Fibroblast of skin of scalp (primary cell): Measurements from ENCODE around the gene CLEC18B. TPM values are rescaled to one million over a fixed set of nuclear protein-coding genes. Genes with fewer than 3 reads are reported as not detected.
"Not testable (repeated sequence)": the region's sequence is repeated elsewhere in the genome, so short reads cannot be mapped to it uniquely, and the experiment has no call there.

Experiments
- DNase-seq: peaks from one replicate; pipeline ENCODE4 v3.0.0-alpha.2; 2013
- polyA plus RNA-seq, 2 experiments: library from polyadenylated mRNA; unstranded; fragments of 120-200 nt; gene quantifications; one replicate each; pipeline ENCODE4 v1.2.1, GENCODE V29; 2013; ENCODE audit not compliant: insufficient read length in 2 of 2

Gene CLEC18B
- 0.14 TPM for polyA plus RNA-seq (2013, experiment 1 of 2; ENCODE audit: insufficient read length)
- polyA plus RNA-seq (2013, experiment 2 of 2; ENCODE audit: insufficient read length), result 0.99 TPM

DNA sequence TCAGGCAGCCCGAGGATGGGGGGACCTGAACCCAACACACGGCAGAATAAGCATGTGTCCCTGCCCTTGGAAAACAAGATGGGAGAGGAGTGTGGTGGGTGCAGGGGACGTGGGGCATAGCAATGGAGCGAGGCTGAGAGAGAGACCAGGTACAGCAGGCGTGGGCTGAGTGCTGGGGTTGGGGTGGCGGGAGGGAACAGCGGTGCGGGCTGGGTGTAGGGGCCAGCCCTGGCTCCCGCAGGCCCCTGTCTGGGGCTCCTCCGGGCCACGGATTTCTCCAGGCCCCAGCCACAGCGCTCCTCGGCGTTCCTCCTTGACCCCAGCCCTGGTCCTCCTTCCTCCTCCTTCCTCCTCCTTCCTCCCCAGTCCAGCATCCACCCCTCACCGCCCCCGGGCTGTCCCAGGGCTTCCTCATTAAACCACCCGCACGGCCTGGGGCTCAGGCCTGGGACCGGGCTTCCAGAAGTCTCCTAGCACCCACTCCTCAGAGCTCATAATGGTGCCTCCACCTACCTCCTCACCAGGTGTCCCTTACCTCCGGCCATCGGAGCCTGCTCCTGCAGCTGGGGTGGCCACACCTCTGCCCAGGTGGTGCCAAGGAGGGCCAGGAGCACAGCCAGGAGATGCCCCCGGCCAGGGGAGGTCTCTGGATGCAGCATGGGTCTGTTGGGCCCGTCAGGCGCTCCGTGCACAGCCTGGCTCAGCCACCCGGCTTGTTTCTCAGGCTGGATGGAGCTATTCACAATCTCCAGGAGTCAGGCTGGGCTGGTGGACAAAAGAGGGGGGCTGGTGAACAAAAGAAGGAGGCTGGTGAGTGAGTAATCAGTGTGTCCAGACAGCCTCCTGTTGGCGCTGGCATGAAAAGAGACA lies at the start of gene CLEC18B:
Gene CLEC18B, minus strand, starts transcription at position 867 of the 870 bp plus-strand sequence. Its CDS starts 208 bp downstream, at position 659.
- not testable (repeated sequence) for DNase-seq

- no peak for DNase-seq
Observed at GRCh38 chr16:74469946-74470478, 48.7 kb upstream of the CLEC18B start.

DNA sequence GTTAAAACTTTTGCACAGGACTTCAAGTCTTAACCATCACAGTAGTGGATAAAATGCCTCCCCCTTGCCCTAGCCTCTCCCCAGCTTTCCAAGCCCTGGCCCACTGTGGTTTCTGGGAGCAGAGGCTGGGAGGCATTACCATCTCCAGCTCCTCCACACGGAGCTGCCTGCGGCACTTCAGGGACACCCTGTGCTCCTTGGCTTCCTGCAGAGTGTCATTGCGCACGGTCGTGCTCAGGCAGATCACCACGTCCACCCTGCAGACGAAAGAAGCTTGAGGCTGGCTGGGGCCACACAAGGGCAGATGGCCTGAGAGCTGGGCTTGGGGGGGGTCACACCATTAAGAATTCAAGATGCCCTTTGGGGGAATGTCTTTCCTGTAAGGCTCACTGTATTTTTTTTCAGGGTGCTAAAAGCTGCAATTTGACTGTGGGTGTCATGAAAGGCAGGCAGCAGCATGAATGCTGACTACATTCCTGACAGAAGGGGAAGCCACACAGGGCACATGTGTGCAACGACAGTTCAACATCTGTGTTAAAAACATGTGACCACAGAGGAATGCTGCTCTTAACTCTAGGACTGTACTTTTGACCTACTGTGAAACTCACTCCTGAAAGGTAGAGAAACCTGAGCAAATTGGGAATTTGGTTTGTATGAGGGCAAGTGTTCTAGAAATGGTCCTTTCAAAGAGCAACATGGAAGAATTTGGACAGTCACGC lies 47.7 kb upstream of the CLEC18B start:
- DNase-seq, result no peak

DNA sequence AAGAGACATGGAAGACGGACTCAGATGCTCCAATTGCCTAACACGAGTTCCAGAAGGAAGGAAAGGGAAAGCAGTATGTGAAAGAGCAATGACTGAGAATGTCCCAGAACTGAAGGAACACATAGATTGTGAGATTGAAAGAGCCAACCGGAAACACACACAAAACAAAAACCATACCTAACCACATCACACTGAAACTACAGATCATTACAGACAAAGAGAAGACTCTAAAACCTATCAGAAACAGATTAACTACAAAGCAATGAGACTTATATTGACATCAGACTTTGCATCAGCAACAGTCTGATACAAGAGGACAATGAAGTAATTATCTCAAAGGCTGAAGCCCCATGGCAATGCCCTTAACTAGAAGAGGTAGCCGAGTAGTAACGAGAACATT lies 45.6 kb upstream of the CLEC18B start:
- DNase-seq, result no peak

DNA sequence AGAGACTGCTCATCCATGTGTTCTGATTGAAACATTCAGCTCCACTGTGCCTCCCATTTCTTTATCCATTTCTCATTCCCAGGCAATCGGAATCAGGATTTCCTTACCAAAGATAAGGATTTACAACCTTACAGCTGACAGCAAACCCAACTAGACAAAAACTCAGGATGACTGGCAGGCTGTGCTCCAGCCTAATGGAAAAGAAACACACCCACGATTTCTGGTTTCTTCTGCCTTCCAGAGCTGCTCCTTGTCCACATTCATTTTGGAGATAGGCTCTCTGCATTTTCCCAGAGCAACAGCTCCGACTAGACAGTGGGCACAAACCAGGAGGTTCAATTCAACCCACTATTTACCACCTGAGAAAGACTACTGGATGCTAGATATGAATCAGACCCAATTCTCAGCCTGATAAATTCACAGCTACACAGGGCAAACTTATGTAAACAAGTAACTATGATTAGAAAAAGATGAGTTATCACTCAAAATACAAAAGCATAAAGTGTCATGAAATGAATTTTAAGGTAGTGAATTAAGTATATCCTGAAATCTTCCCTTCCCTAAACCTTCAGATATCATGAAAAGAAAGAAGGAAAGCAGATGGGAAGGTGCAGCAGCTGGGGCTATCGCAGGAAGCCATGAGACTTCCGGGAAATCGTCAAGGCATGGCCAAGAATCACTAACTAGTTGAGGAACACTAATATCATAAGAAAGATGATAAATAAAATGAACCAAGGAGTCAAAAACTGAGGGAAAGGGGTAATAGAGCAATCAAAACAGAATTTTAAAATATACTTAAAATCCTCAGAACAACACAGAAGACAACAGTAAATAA lies 44.8 kb upstream of the CLEC18B start:
- DNase-seq, result no peak

DNA sequence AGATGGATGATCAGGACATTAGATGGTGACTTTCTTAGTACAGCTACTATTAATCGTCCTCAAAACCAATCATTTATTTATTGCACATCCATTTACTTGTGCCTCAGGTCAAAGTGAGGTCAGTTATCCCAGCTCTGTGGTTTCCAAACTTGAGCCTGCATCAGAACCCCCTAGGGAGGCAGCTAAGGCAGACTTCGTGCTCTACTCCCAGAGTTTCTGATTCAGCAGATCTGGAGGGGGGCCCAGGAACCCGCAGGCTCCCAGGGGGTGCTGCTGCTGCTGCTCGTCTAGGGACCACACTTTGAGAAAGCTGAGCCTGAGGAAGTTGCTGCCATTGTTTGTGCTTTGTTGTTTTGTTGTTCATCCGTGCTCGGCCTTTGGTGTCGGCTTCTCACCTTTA lies 44.0 kb upstream of the CLEC18B start:
- peak; percentile 22 for DNase-seq

- DNase-seq, result no peak
Observed at GRCh38 chr16:74463888-74464287, 42.6 kb upstream of the CLEC18B start.

DNA sequence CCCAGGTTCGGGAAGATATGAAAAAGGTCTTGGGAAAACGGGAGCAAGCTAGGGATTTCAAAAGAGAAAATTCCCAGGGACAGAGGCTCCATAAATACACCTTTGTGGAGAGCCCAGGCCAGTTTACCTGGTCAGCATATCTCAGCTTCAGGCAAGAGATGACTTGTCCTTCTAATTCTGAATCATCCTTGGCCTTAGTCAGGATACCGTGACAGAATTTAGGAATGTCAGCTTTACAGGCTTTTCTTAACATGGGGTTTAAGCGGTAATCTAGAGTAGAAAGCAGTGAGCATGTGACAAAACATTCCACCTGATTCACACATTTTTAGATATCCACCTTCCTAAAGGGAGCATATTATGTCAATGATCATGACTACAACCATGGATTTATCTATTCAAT lies 41.1 kb upstream of the CLEC18B start:
- DNase-seq, result no peak

DNA sequence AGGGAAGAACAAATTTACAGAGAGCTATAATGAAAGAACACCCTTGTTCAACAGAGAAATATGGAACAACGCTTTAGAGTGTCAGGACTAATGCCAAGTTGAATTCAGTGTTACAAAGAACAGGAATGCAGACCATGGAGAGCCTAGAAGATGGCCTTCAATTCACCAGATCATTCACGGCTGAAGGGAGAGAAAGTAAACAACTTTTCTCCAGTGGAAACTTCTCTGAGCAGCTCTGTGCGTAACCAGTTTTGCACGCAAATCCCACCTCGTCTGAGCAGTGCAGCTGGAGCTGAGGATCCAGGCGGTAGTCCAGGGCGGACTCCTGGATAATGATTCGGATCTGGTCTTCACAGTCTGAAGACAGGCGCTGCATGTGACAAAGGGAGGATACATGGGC lies 40.5 kb upstream of the CLEC18B start:
- no peak for DNase-seq

DNA sequence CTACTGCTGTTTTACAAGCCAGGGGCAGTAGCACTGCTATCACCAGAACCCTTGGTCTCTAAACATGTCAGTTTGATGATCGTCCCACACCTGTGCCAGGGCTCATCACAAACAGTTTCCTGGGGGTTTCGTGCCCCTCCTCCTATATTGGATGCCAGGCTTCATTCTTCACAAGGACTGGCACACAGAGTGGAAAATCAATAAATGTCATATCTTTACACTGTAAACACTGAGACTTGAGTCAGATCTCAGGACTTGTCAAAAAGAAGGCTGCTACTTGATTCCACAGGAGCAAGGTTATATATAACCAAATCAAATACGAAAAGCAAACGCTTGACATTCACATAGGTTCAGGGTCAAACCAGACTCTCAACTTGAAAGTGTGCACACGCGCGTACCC lies 39.3 kb upstream of the CLEC18B start:
- no peak for DNase-seq

DNA sequence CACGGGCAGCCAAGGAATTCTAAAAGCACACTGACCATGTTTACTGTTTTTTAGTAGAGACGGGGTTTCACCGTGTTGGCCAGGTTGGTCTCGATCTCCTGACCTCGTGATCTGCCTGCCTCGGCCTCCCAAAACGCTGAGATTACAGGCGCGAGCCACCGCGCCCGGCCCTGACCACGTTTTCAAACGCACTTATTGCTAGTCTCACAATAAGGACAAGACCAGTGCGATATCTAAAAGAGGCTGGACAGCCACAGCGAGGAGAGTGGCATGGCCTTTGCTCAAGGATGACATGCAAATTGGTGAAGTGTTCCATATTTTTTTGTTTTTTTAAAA lies 35.0 kb upstream of the CLEC18B start:
- no peak for DNase-seq

- no peak for DNase-seq
Observed at GRCh38 chr16:74455619-74456289, 34.5 kb upstream of the CLEC18B start.

- no peak for DNase-seq
Observed at GRCh38 chr16:74455213-74455612, 33.9 kb upstream of the CLEC18B start.

DNA sequence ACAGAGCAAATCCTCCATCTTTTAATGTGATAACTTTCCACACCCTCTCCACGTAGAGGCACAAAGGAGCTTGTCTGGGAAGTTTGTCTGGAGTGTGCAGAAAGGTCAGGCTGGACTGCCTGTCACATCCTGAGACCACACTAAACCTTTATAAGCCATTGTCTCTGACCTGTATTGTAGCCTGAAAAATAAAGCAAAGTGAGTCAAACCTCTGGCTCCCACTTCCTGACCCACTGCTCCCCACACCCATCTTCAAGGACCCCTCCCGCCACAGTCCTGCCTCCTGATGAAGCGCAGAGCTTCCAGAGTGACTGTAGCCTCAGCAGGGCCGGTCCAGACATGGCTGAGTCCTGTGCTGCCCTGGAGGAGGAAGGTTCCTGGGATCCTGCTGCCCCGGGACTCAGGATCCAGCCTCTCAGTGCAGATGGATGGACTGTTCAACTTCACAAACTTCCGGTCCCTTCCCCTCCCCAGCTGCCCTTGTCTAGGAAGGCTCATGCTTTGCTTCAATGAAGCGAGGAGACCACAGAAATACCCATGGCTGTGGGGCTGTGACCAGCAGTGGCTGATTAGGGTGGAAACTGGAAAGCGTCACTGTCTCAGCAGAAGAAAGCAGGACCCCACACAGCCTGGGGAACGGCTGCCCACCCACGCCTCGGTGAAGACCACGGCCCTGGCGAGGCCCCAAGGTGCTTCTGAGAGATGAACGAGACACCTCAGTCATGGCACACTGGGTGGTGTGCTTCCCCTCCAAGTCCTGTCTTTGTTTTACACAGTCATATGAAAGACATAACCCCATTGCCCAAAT lies 30.9 kb upstream of the CLEC18B start:
- DNase-seq, result no peak

DNA sequence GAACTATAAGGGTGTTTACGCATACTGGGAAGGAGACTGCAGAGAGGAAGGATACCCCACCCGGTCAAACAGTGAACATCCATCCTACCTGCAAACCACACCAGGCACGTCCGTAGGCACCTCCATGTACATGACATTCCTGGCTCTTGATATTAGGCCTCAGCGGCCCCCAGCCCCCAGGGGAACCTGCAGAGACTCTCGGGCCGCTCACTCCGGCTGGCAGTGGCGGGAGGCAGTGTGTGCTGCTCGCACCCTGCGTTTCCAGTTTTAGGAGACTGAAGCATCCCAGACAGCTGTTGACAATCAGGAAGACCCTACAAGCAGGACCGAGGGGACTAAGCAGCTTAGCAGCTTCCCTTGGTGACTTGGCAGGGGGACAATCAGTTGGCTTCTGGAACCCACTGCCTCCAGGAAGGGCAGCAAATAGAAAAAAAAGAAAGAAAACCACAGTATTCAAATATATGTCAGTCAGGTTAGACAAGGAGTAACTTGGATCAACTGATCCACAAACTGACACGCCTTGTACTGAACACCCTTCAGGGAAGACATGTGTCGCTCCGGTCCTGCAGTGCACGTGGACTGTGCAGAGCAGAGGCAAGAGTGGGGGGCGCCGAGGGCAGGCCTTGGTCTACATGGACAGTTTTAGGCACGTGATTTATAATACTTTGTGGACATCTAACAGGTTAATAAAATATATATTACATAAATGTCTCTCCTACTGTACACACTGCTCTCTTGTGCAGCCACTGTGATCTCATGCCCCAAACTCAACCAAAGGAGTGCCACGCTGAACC lies 29.9 kb upstream of the CLEC18B start:
- no peak for DNase-seq

DNA sequence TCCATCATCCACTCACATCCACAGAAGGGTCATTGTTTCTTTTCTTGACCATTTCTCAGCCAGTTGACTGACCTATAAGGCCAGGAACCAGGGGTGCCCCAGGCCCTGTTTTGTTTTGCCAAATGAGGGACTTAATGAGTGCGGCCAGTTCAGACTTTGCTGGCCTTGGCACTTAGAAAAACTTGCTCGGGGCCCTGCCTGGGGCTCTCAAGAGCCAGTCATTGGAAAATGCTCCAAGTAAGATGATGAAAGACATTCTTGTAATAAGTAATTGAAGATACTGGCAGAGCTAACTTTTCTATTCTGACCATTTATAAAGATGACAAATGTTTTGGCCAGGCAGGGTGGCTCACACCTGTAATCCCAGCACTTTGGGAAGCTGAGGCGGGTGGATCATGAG lies 29.0 kb upstream of the CLEC18B start:
- DNase-seq, result peak; percentile 17

- peak; percentile 67 for DNase-seq
Observed at GRCh38 chr16:74449470-74449869, 28.2 kb upstream of the CLEC18B start.

DNA sequence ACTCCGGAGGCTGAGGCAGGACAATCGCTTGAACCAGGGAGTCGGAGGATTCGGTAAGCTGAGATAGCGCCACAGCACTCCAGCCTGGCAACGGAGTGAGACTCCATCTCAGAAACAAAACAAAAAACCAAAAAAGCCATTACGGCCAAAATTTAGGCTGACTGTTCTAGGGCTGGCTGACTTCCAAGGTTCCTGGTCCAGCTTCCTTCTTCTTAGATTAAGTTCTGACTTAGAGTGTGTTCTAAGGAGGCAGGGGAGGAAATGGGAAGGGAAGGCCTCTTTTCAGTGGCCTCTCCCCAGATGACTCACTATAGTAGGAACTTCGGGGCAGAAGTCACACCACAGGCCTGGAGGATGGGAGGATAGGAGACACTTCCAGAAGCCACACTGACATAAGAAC lies 27.7 kb upstream of the CLEC18B start:
- DNase-seq, result peak; percentile 91

- DNase-seq, result no peak
Observed at GRCh38 chr16:74447578-74447977, 26.3 kb upstream of the CLEC18B start.

- DNase-seq, result no peak
Observed at GRCh38 chr16:74446866-74447265, 25.6 kb upstream of the CLEC18B start.
